Adrenal gland (tissue), 12 donors: ENCODE measurements around the gene GPR25. TPM values are rescaled to one million over a fixed set of nuclear protein-coding genes. Genes with fewer than 3 reads are reported as not detected.
"Not testable (repeated sequence)": the region's sequence is repeated elsewhere in the genome, so short reads cannot be mapped to it uniquely, and the experiment has no call there.

ENCODE experiments used
- DNase-seq, 7 donors: peaks; one replicate each; pipeline ENCODE4 v3.0.0-alpha.2; 2019 to 2020
- H3K27ac ChIP-seq, 5 donors: fragments of 200-600 bp; sonication (generic) in 4 of 5; 1 replicate in 3 of 5; 2 replicates in 2 of 5; pipeline versions ENCODE4 v1.5.1 to v1.8.0; 2016 to 2020; ENCODE audit warnings: mild to moderate bottlenecking in 1 of 5
- H3K27me3 ChIP-seq: fragments of 200-600 bp; 2 replicates; pipeline ENCODE4 v1.8.0; 2021
- H3K36me3 ChIP-seq, 2 donors: fragments of 200-600 bp; replicated peaks in 1 of 2; 1 replicate in 1 of 2; 2 replicates in 1 of 2; pipeline versions ENCODE4 v1.5.1 to v1.8.0; 2018 to 2022
- H3K4me1 ChIP-seq, 2 donors: fragments of 200-600 bp; replicated peaks in 1 of 2; 1 replicate in 1 of 2; 2 replicates in 1 of 2; pipeline versions ENCODE4 v1.5.1 to v1.8.0; 2018 to 2021
- H3K4me3 ChIP-seq, 4 donors: fragments of 200-600 bp; sonication (generic) in 3 of 4; one replicate each; pipeline ENCODE4 v1.5.1; 2016 to 2018
- H3K9me3 ChIP-seq, 3 donors: fragments of 200-600 bp; sonication (generic) in 1 of 3; replicated peaks in 1 of 3; 1 replicate in 2 of 3; 2 replicates in 1 of 3; pipeline versions ENCODE4 v1.5.1 to v1.8.0; 2016 to 2021
- POLR2A ChIP-seq, 2 donors: fragments of 450-650 bp; IDR thresholded peaks; one replicate each; pipeline ENCODE4 v1.6.1; 2017; ENCODE audit warnings: antibody characterized with exemption in 2 of 2, mild to moderate bottlenecking in 2 of 2, moderate library complexity in 1 of 2
- WGBS, 4 donors: extraction: QIAGEN DNeasy Blood & Tissue Kit in 2 of 4; methylation state at CpG; one replicate each; pipeline versions ENCODE4 v1.1.5 to v1.1.7; 2013 to 2017; 5-methylcytosine and 5-hydroxymethylcytosine counted together
- intact Hi-C, 2 donors: fragments of 100-400 bp; cut with DNase I; formaldehyde crosslinking; loops; one replicate each; pipeline versions ENCODE4 v1.14.1 to v1.15.0; 2022 to 2023
- polyA plus RNA-seq, 3 donors: library from polyadenylated mRNA; stranded (reverse); fragments of 200-250 nt in 2 of 3; fragments of 350-450 nt in 1 of 3; fragmentation: Illumina TruSeq in 1 of 3; extraction: RNeasy Lipid Tissue Mini Kit (QIAGEN cat#74804) in 1 of 3; gene quantifications; one replicate each; pipeline ENCODE4 v1.2.3, GENCODE V29; 2013 to 2014
- total RNA-seq, 9 donors: library from RNA; depleted of rRNA in 4 of 9; stranded (reverse); fragments of >200 nt in 4 of 9; fragments of 120-200 nt in 1 of 9; fragmentation: NEBNext Ultra II Directional in 1 of 9; extraction: Animal tissue kit (Norgen Biotek cat#: 25700) in 1 of 9; gene quantifications; one replicate each; pipeline versions ENCODE4 v1.1.0 to v1.2.4, GENCODE V29; 2013 to 2023
- TF ChIP-seq, protein P1 (sequence below), 6 experiments: fragments of 450-650 bp in 4 of 6; fragments of 200-600 bp in 2 of 6; sonication (generic) in 1 of 6; IDR thresholded peaks; 1 replicate in 5 of 6; 2 replicates in 1 of 6; pipeline versions ENCODE4 v1.5.1 to v1.8.0; 2016 to 2021; ENCODE audit warnings: antibody characterized with exemption in 6 of 6, mild to moderate bottlenecking in 2 of 6, moderate library complexity in 1 of 6
- donor health status: healthy with polysubstance abuse.
- donor health status: Bipolar disorder and iron deficiency.
- donor health status: DM: yes; HTN: yes; CAD: no.
- donor health status: DM: no; HTN: no; CAD: no.
- donor health status: DM: no; HTN: no; CAD: no.
- donor health status: DM: yes; HTN: yes; CAD: no.

GPR25 gene
- total and polyA plus RNA-seq, 12 donors = 0.18 to 0.69 TPM; not detected in 10

DNA sequence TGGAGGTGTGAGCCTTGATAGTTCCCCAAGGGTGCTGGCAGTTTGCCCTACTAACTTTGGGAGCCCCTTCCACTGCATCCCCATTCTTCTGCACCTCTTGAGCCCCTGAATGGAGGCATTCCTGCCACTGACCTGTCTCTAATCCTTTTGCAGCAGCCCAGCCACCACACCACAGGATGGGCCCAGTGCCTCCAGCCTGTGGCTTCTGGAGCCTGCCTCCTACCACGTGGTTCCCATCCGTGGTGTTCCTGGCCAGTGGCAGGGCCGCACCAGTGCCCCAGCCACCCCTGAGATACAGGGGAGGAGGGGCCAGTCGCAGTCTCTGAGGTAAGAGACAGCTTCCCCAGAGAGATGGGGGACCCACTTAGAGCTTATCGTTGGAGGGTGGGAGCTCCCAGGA, 36.3 kb downstream of the GPR25 start:
- Histone ChIP-seq H3K27me3 (no peaks in the 10 kb centered on the region), H3K27ac (no peak overlapping the region), H3K9me3 (no peaks in the 10 kb centered on the region), H3K36me3 (no peaks in the 10 kb centered on the region), H3K4me1 (no peaks in the 10 kb centered on the region), H3K4me3 (no peak overlapping the region)
- TF ChIP-seq, protein P1, sequence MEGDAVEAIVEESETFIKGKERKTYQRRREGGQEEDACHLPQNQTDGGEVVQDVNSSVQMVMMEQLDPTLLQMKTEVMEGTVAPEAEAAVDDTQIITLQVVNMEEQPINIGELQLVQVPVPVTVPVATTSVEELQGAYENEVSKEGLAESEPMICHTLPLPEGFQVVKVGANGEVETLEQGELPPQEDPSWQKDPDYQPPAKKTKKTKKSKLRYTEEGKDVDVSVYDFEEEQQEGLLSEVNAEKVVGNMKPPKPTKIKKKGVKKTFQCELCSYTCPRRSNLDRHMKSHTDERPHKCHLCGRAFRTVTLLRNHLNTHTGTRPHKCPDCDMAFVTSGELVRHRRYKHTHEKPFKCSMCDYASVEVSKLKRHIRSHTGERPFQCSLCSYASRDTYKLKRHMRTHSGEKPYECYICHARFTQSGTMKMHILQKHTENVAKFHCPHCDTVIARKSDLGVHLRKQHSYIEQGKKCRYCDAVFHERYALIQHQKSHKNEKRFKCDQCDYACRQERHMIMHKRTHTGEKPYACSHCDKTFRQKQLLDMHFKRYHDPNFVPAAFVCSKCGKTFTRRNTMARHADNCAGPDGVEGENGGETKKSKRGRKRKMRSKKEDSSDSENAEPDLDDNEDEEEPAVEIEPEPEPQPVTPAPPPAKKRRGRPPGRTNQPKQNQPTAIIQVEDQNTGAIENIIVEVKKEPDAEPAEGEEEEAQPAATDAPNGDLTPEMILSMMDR (IDR thresholded peaks at IDR 0.05) = no peak
- TF ChIP-seq POLR2A (IDR thresholded peaks at IDR 0.05) = no peak
- intact Hi-C loops = no loop called here
- no peak for DNase-seq
- 82 to 100% (median 85%) methylated on average over 1 to 5 of the region's 5 CpGs for WGBS, 4 donors

DNA sequence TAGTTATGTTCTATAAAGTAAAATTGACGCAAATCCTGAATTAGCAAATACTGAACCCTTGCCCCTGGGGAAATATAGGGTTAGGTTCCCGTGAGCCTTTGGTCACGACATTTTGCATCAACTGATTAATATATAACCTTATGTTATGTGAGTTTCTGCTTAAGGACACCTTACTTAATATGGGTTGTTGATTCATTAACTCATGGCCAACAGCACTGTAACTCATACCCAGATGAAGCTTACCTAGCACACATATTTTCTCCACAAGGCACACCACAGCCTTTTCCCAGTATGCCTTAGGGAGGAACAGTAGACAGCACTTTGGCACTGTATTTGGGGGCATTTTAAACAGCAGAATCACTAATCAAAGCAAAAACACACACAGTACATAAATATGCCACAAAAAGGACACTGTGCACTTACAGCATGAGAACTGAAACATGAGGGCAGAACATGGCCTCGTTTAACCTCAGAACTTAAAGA, 37.0 kb downstream of the GPR25 start:
- no peaks in the 10 kb centered on the region for H3K4me1 ChIP-seq
- intact Hi-C loops = no loop called here
- TF ChIP-seq POLR2A (IDR thresholded peaks at IDR 0.05) = no peak
- TF ChIP-seq, protein P1 (IDR thresholded peaks at IDR 0.05) = no peak
- H3K27ac ChIP-seq = no peak overlapping the region
- DNase-seq = no peak
- no peaks in the 10 kb centered on the region for H3K36me3 ChIP-seq
- no peak overlapping the region for H3K4me3 ChIP-seq
- no peaks in the 10 kb centered on the region for H3K9me3 ChIP-seq
- H3K27me3 ChIP-seq = no peaks in the 10 kb centered on the region
- 72 to 84% (median 78%) methylated on average over 4 of the region's 4 CpGs for WGBS, 4 donors

DNA sequence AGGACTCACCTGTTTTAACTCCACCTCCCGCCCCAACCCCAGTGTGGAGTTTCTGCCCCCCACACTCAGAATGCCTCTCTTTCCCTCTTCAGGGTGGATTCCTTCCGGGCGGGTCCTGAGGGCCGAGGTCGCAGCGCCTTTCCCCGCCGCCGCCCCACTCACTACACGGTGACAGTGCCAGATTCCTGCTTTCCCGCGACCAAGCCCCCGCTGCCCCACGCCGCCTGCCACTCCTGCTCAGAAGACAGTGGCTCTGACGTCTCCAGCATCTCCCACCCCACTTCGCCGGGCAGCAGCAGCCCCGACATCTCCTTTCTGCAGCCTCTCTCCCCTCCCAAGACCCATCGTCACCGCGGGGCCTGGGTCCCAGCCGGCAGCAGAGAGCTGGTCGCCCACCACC, 38.6 kb downstream of the GPR25 start:
- H3K4me3 ChIP-seq = no peak overlapping the region
- TF ChIP-seq, protein P1 (IDR thresholded peaks at IDR 0.05) = no peak
- no peak for TF ChIP-seq POLR2A (IDR thresholded peaks at IDR 0.05)
- 92 to 99% (median 94%) methylated on average over 22 to 24 of the region's 24 CpGs for WGBS, 4 donors
- no peak overlapping the region for H3K27ac ChIP-seq
- H3K9me3 ChIP-seq = no peaks in the 10 kb centered on the region
- no peaks in the 10 kb centered on the region for H3K4me1 ChIP-seq
- no peaks in the 10 kb centered on the region for H3K36me3 ChIP-seq
- H3K27me3 ChIP-seq = no peaks in the 10 kb centered on the region
- no peak for DNase-seq
- intact Hi-C loops = no loop called here

DNA sequence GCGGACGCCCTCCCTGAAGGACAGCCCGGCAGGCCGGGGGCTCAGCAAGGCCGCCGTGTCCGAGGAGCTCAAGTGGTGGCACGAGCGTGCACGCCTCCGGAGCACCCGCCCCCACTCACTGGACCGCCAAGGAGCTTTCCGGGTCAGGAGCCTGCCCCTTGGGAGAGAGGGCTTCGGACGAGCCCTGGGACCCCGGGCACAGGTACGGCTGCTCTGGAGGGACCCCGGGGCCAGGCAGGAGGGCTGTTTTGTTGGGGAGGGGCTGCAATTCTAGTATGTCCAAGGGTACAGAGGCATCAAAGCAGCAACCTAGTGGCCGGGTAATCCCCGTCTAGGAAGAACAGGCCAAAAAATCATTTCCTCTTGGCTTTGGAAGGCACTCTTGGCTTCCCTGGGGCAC, 39.2 kb downstream of the GPR25 start:
- H3K9me3 ChIP-seq, DNase-seq, intact Hi-C loops, H3K36me3 ChIP-seq, H3K27ac ChIP-seq, H3K4me3 ChIP-seq, H3K4me1 ChIP-seq, H3K27me3 ChIP-seq: not testable (repeated sequence)
- 51 to 93% (median 80%) methylated on average over 2 to 11 of the region's 21 CpGs for WGBS, 4 donors

DNA sequence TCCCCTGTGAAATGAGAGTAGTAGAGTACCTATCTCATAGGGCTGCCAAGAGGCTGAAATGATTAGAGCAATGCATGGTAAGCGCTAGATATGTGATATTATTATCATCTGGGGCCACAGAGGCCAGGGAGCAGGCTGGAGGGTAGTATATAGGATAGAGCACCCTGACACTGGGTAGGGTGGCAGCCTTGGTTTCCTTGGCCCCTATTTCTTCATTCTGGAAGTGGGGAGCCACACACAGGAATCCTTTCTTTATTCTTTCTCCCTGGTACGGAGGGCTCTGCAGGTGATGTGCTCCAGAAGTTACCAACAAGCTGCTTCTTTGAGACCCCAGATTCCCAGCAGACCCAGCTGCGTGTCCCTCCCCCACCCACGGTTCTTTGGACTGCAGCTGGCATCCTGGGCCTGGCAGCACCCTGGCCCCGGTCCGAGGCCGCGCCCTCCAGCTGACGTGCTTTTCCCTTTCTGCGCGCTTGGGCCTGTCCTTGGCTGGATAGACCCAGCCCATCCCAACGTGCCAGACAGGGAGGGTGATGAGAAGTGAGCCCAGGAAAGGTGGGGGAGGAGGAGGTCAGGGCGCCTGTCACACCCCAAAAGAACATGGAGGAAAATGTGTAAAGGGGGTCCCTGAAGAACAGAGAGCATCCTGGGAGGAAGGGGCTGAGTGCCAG, 40.1 kb downstream of the GPR25 start:
- Histone ChIP-seq H3K27me3 (no peaks in the 10 kb centered on the region), H3K36me3 (no peaks in the 10 kb centered on the region), H3K4me3 (no peak overlapping the region), H3K4me1 (no peaks in the 10 kb centered on the region), H3K9me3 (no peaks in the 10 kb centered on the region), H3K27ac (no peak overlapping the region)
- intact Hi-C loops = no loop called here
- DNase-seq = peak in 1 of 7 donors; percentile 3
- TF ChIP-seq, protein P1 (IDR thresholded peaks at IDR 0.05) = no peak
- no peak for TF ChIP-seq POLR2A (IDR thresholded peaks at IDR 0.05)
- 72 to 90% (median 83%) methylated on average over 12 to 13 of the region's 13 CpGs for WGBS, 4 donors
